SK-N-SH (cell line): Measurements from ENCODE around the gene COL28A1.

Experiments used
- CHD2 ChIP-seq: fragments of 150-350 bp; IDR thresholded peaks from 2 replicates; pipeline ENCODE4 v1.6.1; 2018; ENCODE audit warnings: low read length; ENCODE audit not compliant: partially characterized antibody
- CTCF ChIP-seq: fragments of 200-600 bp; sonication (generic); IDR thresholded peaks from 2 replicates; pipeline ENCODE4 v1.6.1; 2017; ENCODE audit warnings: antibody characterized with exemption, mild to moderate bottlenecking, moderate library complexity
- EP300 ChIP-seq, 2 experiments: IDR thresholded peaks; 2 replicates each; pipeline versions ENCODE4 v1.4.0 to v1.6.1; 2012; ENCODE audit warnings: borderline replicate concordance in 1 of 2, low read depth in 1 of 2, low read length in 1 of 2
- EZH2phosphoT487 ChIP-seq: fragments of 200-600 bp; sonication (generic); IDR thresholded peaks from 2 replicates; pipeline ENCODE4 v1.6.1; 2017; ENCODE audit warnings: low read depth, mixed run types, mild to moderate bottlenecking, antibody characterized with exemption, moderate library complexity, borderline replicate concordance
- GABPA ChIP-seq: IDR thresholded peaks from 2 replicates; pipeline ENCODE4 v1.4.0; 2012; ENCODE audit warnings: low read depth, mild to moderate bottlenecking
- MAX ChIP-seq: IDR thresholded peaks from 2 replicates; pipeline ENCODE4 v1.4.0; 2012; ENCODE audit warnings: low read depth
- POLR2AphosphoS5 ChIP-seq: IDR thresholded peaks from 2 replicates; pipeline ENCODE4 v1.6.1; 2012; ENCODE audit warnings: low read depth, low read length
- SMC3 ChIP-seq: IDR thresholded peaks from 2 replicates; pipeline ENCODE4 v1.6.1; 2012; ENCODE audit warnings: low read depth, low read length, improper control_type of control experiment
- TAF1 ChIP-seq: IDR thresholded peaks from 2 replicates; pipeline ENCODE4 v1.6.1; 2012; ENCODE audit warnings: low read depth, mild to moderate bottlenecking, low read length, moderate library complexity, borderline replicate concordance

- TF ChIP-seq SMC3 (no peak), CTCF (no peak), EZH2phosphoT487 (no peak), EP300 (IDR thresholded peaks at IDR 0.05; ENCODE audit: borderline replicate concordance in 1 of 2, low read depth in 1 of 2, low read length in 1 of 2) (peak in 1 of 2 experiments; percentile 54; a peak in 1 of 4 replicates), GABPA (no peak), CHD2 (no peak), TAF1 (no peak), POLR2AphosphoS5 (no peak), MAX (no peak)
Observed at GRCh38 chr7:7481802-7482201, 53.9 kb downstream of the COL28A1 start.
